H1 (cell line): ENCODE data around the gene TEX2. TPM values are rescaled to one million over a fixed set of nuclear protein-coding genes. Genes with fewer than 3 reads are reported as not detected.

Experiments used
- CTCF ChIA-PET: fragments of 300-600 bp; sonication (Branson Sonifier 250); formaldehyde crosslinking; loops from one replicate; lab custom pipeline; 2021; ENCODE audit not compliant: partially characterized antibody; lab: Charles Lee
- POLR2A ChIA-PET: fragments of 300-600 bp; sonication (Branson Sonifier 250); formaldehyde crosslinking; loops from one replicate; lab custom pipeline; 2021; ENCODE audit warnings: inconsistent platforms; ENCODE audit not compliant: partially characterized antibody; lab: Charles Lee
- DNase-seq, 2 experiments: peaks; one replicate each; pipeline versions ENCODE4 v3.0.0 to v3.0.0-alpha.2; 2010 to 2022; ENCODE audit warnings: low spot score in 2 of 2, low read depth in 1 of 2, mixed read lengths in 1 of 2
- FAIRE-seq: peaks from 2 replicates; lab custom pipeline; 2011; peaks lifted over from hg19 to GRCh38; lab: Jason Lieb, UNC
- H2AFZ ChIP-seq: 2 replicates; pipeline ENCODE4 v1.8.1; 2012; ENCODE audit warnings: low read length, inconsistent platforms
- H2AK5ac ChIP-seq: 2 replicates; pipeline ENCODE4 v1.6.1; 2013; ENCODE audit warnings: low read depth, low read length
- H2BK120ac ChIP-seq: replicated peaks from 2 replicates; pipeline ENCODE3; 2013; ENCODE audit warnings: low read depth, low read length, inconsistent platforms
- H2BK12ac ChIP-seq: 2 replicates; pipeline ENCODE4 v1.6.1; 2013; ENCODE audit warnings: low read depth, low read length
- H2BK15ac ChIP-seq: 2 replicates; pipeline ENCODE4 v1.6.1; 2013; ENCODE audit warnings: low read length
- H2BK20ac ChIP-seq: 2 replicates; pipeline ENCODE4 v1.6.1; 2013; ENCODE audit warnings: low read length
- H2BK5ac ChIP-seq: 2 replicates; pipeline ENCODE4 v1.6.1; 2013; ENCODE audit warnings: low read depth, low read length
- H3K14ac ChIP-seq: 2 replicates; pipeline ENCODE4 v1.6.1; 2013; ENCODE audit warnings: inconsistent platforms; ENCODE audit not compliant: insufficient read length
- H3K18ac ChIP-seq: 2 replicates; pipeline ENCODE4 v1.6.1; 2013; ENCODE audit warnings: low read length; ENCODE audit errors: extremely low read depth
- H3K23ac ChIP-seq: 2 replicates; pipeline ENCODE4 v1.6.1; 2013; ENCODE audit warnings: inconsistent platforms; ENCODE audit not compliant: insufficient read length
- H3K23me2 ChIP-seq: 2 replicates; pipeline ENCODE4 v1.6.1; 2013; ENCODE audit warnings: low read depth, low read length
- H3K27ac ChIP-seq: 2 replicates; pipeline ENCODE4 v1.6.1; 2011; ENCODE audit warnings: low read depth, low read length, inconsistent platforms
- H3K27me3 ChIP-seq, 4 experiments: replicated peaks in 1 of 4; 1 replicate in 1 of 4; 2 replicates in 3 of 4; pipeline versions ENCODE4 v1.6.1 to v1.8.1; 2011 to 2013; ENCODE audit warnings: low read length in 3 of 4, mild to moderate bottlenecking in 3 of 4, inconsistent platforms in 2 of 4, mixed read lengths in 2 of 4, moderate library complexity in 1 of 4; ENCODE audit not compliant: control insufficient read depth in 3 of 4, insufficient read depth in 3 of 4; ENCODE audit errors: extremely low read depth in 1 of 4
- H3K36me3 ChIP-seq, 4 experiments: 2 replicates each; pipeline versions ENCODE4 v1.6.1 to v1.8.1; 2011 to 2013; ENCODE audit warnings: mild to moderate bottlenecking in 4 of 4, low read length in 3 of 4, moderate library complexity in 2 of 4, control low read depth in 1 of 4, inconsistent platforms in 1 of 4; ENCODE audit not compliant: insufficient read depth in 4 of 4, control insufficient read depth in 2 of 4
- H3K4ac ChIP-seq: replicated peaks from 2 replicates; pipeline ENCODE3; 2013; ENCODE audit warnings: low read length, low read depth, mixed read lengths, inconsistent platforms; ENCODE audit not compliant: insufficient read length
- H3K4me1 ChIP-seq, 4 experiments: replicated peaks in 1 of 4; 1 replicate in 1 of 4; 2 replicates in 3 of 4; pipeline versions ENCODE4 v1.6.1 to v1.8.1; 2011 to 2013; ENCODE audit warnings: low read length in 3 of 4, inconsistent platforms in 2 of 4, mixed read lengths in 1 of 4; ENCODE audit not compliant: insufficient read depth in 4 of 4, control insufficient read depth in 3 of 4
- H3K4me2 ChIP-seq, 2 experiments: 2 replicates each; pipeline versions ENCODE4 v1.6.1 to v1.8.1; 2011 to 2013; ENCODE audit warnings: low read depth in 2 of 2, low read length in 2 of 2, control low read depth in 1 of 2, inconsistent platforms in 1 of 2, mild to moderate bottlenecking in 1 of 2; ENCODE audit not compliant: insufficient read depth in 1 of 2
- H3K4me3 ChIP-seq, 4 experiments: fragments of 200-600, 300-600 bp in 1 of 4; sonication (generic), shearing (Covaris generic), sonication (Bioruptor Twin) in 1 of 4; 2 replicates each; pipeline versions ENCODE4 v1.5.1 to v1.8.1; 2011 to 2016; ENCODE audit warnings: low read length in 4 of 4, low read depth in 3 of 4, control low read depth in 2 of 4, inconsistent platforms in 2 of 4, mild to moderate bottlenecking in 2 of 4, mixed read lengths in 1 of 4, moderate library complexity in 1 of 4; ENCODE audit not compliant: insufficient read depth in 2 of 4; ENCODE audit errors: extremely low read depth in 1 of 4
- H3K56ac ChIP-seq: replicated peaks from 2 replicates; pipeline ENCODE3; 2013; ENCODE audit warnings: low read depth, mild to moderate bottlenecking, mixed read lengths, low read length, inconsistent platforms; ENCODE audit not compliant: insufficient read length
- H3K79me1 ChIP-seq: 2 replicates; pipeline ENCODE4 v1.6.1; 2013; ENCODE audit warnings: low read depth, low read length, control low read depth
- H3K79me2 ChIP-seq, 2 experiments: 2 replicates each; pipeline versions ENCODE4 v1.6.1 to v1.8.1; 2012 to 2013; ENCODE audit warnings: low read length in 2 of 2, mild to moderate bottlenecking in 2 of 2, inconsistent platforms in 1 of 2; ENCODE audit not compliant: insufficient read depth in 2 of 2, control insufficient read depth in 1 of 2
- H3K9ac ChIP-seq, 4 experiments: replicated peaks in 1 of 4; 1 replicate in 1 of 4; 2 replicates in 3 of 4; pipeline versions ENCODE4 v1.6.1 to v1.8.1; 2011 to 2013; ENCODE audit warnings: low read depth in 3 of 4, low read length in 3 of 4, control low read depth in 2 of 4, mild to moderate bottlenecking in 2 of 4, moderate library complexity in 2 of 4, inconsistent platforms in 1 of 4; ENCODE audit errors: extremely low read depth in 1 of 4
- H3K9me3 ChIP-seq, 2 experiments: 2 replicates each; pipeline versions ENCODE4 v1.6.1 to v1.8.1; 2012 to 2013; ENCODE audit warnings: mild to moderate bottlenecking in 2 of 2, moderate library complexity in 2 of 2, control low read depth in 1 of 2, inconsistent platforms in 1 of 2, low read depth in 1 of 2, low read length in 1 of 2, mixed read lengths in 1 of 2; ENCODE audit not compliant: insufficient read depth in 2 of 2
- H4K20me1 ChIP-seq, 2 experiments: replicated peaks in 1 of 2; 2 replicates each; pipeline versions ENCODE3 to v1.8.1; 2011 to 2013; ENCODE audit warnings: inconsistent platforms in 2 of 2, low read length in 2 of 2, mild to moderate bottlenecking in 1 of 2; ENCODE audit not compliant: insufficient read depth in 2 of 2, control insufficient read depth in 1 of 2
- H4K5ac ChIP-seq: 2 replicates; pipeline ENCODE4 v1.6.1; 2013; ENCODE audit warnings: low read length, low read depth, mixed read lengths, inconsistent platforms; ENCODE audit not compliant: insufficient read length
- H4K8ac ChIP-seq: 2 replicates; pipeline ENCODE4 v1.8.0; 2013; ENCODE audit warnings: mild to moderate bottlenecking, moderate library complexity, low read length, inconsistent platforms; ENCODE audit not compliant: insufficient read depth; ENCODE audit errors: extremely low read depth
- H4K91ac ChIP-seq: replicated peaks from 2 replicates; pipeline ENCODE3; 2013; ENCODE audit warnings: low read length, mixed read lengths, inconsistent platforms; ENCODE audit not compliant: insufficient read length
- CHD2 ChIP-seq: IDR thresholded peaks from 2 replicates; pipeline ENCODE4 v1.6.1; 2012; ENCODE audit warnings: low read length, improper control_type of control experiment
- HDAC2 ChIP-seq, 2 experiments: fragments of 300-600 bp in 1 of 2; sonication (generic) in 1 of 2; IDR thresholded peaks; 2 replicates each; pipeline ENCODE4 v1.6.1; 2011 to 2012; ENCODE audit warnings: low read depth in 2 of 2, low read length in 2 of 2, mild to moderate bottlenecking in 2 of 2, moderate library complexity in 2 of 2, borderline replicate concordance in 1 of 2, inconsistent platforms in 1 of 2
- WGBS, 2 experiments: shearing (Covaris generic) in 1 of 2; methylation state at CpG; one replicate each; pipeline versions ENCODE4 v1.1.6 to v1.1.7; 2013 to 2015; ENCODE audit warnings: low lambda C conversion rate in 2 of 2, mixed read lengths in 2 of 2, inconsistent platforms in 1 of 2, low coverage in 1 of 2, missing lambda C conversion rate in 1 of 2; ENCODE audit not compliant: insufficient replicate concordance in 2 of 2, insufficient coverage in 1 of 2, insufficient read length in 1 of 2; ENCODE audit errors: extremely low coverage in 1 of 2, missing lambda C conversion rate in 1 of 2; 5-methylcytosine and 5-hydroxymethylcytosine counted together
- polyA plus RNA-seq, 7 experiments: library from polyadenylated mRNA; depleted of rRNA in 3 of 7; stranded (reverse) in 5 of 7; unstranded in 2 of 7; fragments of >200 nt in 5 of 7; fragments of 200-250 nt in 2 of 7; gene quantifications; 1 replicate in 5 of 7; 2 replicates in 1 of 7; 4 replicates in 1 of 7; pipeline versions ENCODE4 v1.2.1 to v1.2.3, GENCODE V29; 2011 to 2013; ENCODE audit warnings: missing spikeins in 2 of 7, mixed read lengths in 2 of 7
- total RNA-seq: library from RNA; stranded (reverse); fragmentation: NEBNext Ultra II Directional; extraction: Animal tissue kit (Norgen Biotek cat#: 25700); gene quantifications from 2 replicates; pipeline ENCODE4 v1.2.1, GENCODE V29; 2021

The TEX2 gene
- total and polyA plus RNA-seq, 2 of the 8 experiments (the other 6 are each of a cell fraction or from before 2014, with no cell fraction given), result 6.1 to 15.6 TPM

DNA sequence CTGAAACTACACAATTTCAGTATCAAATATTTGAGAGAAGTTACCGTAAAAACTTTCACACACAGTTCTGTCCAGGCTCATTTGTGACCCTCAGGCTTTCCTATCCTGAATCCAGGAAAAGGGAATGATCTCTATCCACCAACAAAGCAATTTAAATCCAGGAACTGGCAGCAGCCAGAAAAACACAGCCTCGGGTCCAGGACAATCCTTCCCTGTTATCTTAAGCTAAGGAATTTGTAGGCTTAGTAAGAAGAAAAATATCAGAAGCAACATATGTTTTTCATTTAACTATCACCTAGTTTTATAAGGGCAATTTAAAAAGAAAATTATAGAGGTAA is 47.1 kb downstream of the TEX2 start:
- Histone ChIP-seq H4K91ac (no peak overlapping the region), H3K14ac (no peak overlapping the region), H3K4me2 (no peak overlapping the region), H3K27ac (no peak overlapping the region), H3K4me3 (no peak overlapping the region), H3K9ac (no peak overlapping the region), H3K56ac (no peak overlapping the region), H2BK12ac (no peak overlapping the region), H2AFZ (no peak overlapping the region), H2BK5ac (no peak overlapping the region), H3K79me2 (peaks cover 3 to 11% of the 10 kb centered on the region in 2 experiments; a peak in 1 of 4 replicates), H3K36me3 (peaks cover 0 to 4% (median 0%) of the 10 kb centered on the region in 4 experiments; a peak in 2 of 8 replicates), H3K23ac (no peak overlapping the region), H4K8ac (no peak overlapping the region), H2BK15ac (no peak overlapping the region), H3K23me2 (no peaks in the 10 kb centered on the region), H3K27me3 (no peaks in the 10 kb centered on the region), H3K9me3 (no peaks in the 10 kb centered on the region), H4K20me1 (no peaks in the 10 kb centered on the region), H3K4me1 (peaks cover 0 to 8% (median 6%) of the 10 kb centered on the region in 4 experiments; a peak in 6 of 7 replicates), H3K4ac (no peak overlapping the region), H2BK120ac (no peak overlapping the region), H3K18ac (no peak overlapping the region), H2BK20ac (no peak overlapping the region), H4K5ac (no peak overlapping the region), H2AK5ac (no peak overlapping the region), H3K79me1 (no peaks in the 10 kb centered on the region; the same call in 1 of the 2 replicates)
- WGBS, 2 experiments, result 89% methylated on average over 2 of the region's 2 CpGs; no CpG with 5 or more reads in 1 of the 2 experiments
- POLR2A ChIA-PET, result interaction anchor here (1.9 kb wide), 1 partner anchor 70 kb away, joined by 9 read pairs; no protein-coding TSS in a partner anchor
- TF ChIP-seq CHD2, result no peak
- no peak for TF ChIP-seq HDAC2 (IDR thresholded peaks at IDR 0.05; ENCODE audit: borderline replicate concordance in 1 of 2, low read depth in 2 of 2, low read length in 2 of 2)
- DNase-seq (no peak), FAIRE-seq (no peak)
- CTCF ChIA-PET, result interaction anchor here (1.5 to 4.4 kb wide), 3 partner anchors 12 to 20 kb away, joined by 4 to 34 read pairs (median 8); no protein-coding TSS in a partner anchor
